ENCODE measurements around the gene NDST3.
"Not testable (repeated sequence)": the region's sequence is repeated elsewhere in the genome, so short reads cannot be mapped to it uniquely, and the experiment has no call there.

NDST3 gene

GRCh38 chr4:118273642-118274041, 239.4 kb downstream of the NDST3 start:
- no peak for DNase-seq (ENCODE audit: low read depth)

GRCh38 chr4:118276580-118276979, 242.3 kb downstream of the NDST3 start:
- DNase-seq (ENCODE audit: low read depth) = no peak

- no peak for DNase-seq (ENCODE audit: low read depth)
Measured at GRCh38 chr4:118277243-118277642, 243.0 kb downstream of the NDST3 start.

- DNase-seq (ENCODE audit: low read depth) = peak; percentile 97
Measured at GRCh38 chr4:118278473-118279274, 244.4 kb downstream of the NDST3 start.

- no peak for DNase-seq (ENCODE audit: low read depth)
Measured at GRCh38 chr4:118279328-118279727, 245.0 kb downstream of the NDST3 start.

- no peak for DNase-seq (ENCODE audit: low read depth)
Measured at GRCh38 chr4:118279920-118280432, 245.7 kb downstream of the NDST3 start.

- DNase-seq (ENCODE audit: low read depth) = no peak
Measured at GRCh38 chr4:118280501-118281218, 246.4 kb downstream of the NDST3 start.

- DNase-seq (ENCODE audit: low read depth) = no peak
Measured at GRCh38 chr4:118281611-118282442, 247.5 kb downstream of the NDST3 start.

- no peak for DNase-seq (ENCODE audit: low read depth)
Measured at GRCh38 chr4:118282692-118283091, 248.4 kb downstream of the NDST3 start.

GRCh38 chr4:118284169-118284568, 249.9 kb downstream of the NDST3 start:
- no peak for DNase-seq (ENCODE audit: low read depth)

GRCh38 chr4:118285931-118286330, 251.6 kb downstream of the NDST3 start:
- no peak for DNase-seq (ENCODE audit: low read depth)

- DNase-seq (ENCODE audit: low read depth) = no peak
Measured at GRCh38 chr4:118286685-118287084, 252.4 kb downstream of the NDST3 start.

GRCh38 chr4:118287711-118288451, 253.6 kb downstream of the NDST3 start:
- no peak for DNase-seq (ENCODE audit: low read depth)

GRCh38 chr4:118289794-118290193, 255.5 kb downstream of the NDST3 start:
- no peak for DNase-seq (ENCODE audit: low read depth)

GRCh38 chr4:118290951-118291350, 256.7 kb downstream of the NDST3 start:
- no peak for DNase-seq (ENCODE audit: low read depth)

- DNase-seq (ENCODE audit: low read depth) = no peak
Measured at GRCh38 chr4:118296729-118297128, 262.4 kb downstream of the NDST3 start.

GRCh38 chr4:118299619-118300018, 265.3 kb downstream of the NDST3 start:
- not testable (repeated sequence) for DNase-seq (ENCODE audit: low read depth)

GRCh38 chr4:118307643-118308042, 273.4 kb downstream of the NDST3 start:
- DNase-seq (ENCODE audit: low read depth) = no peak

Data from stimulated activated CD8-positive, alpha-beta memory T cell treated with anti-CD3 and anti-CD28 coated beads, Interleukin-4, amount 100 ng/mL, for 24 hours (primary cell).